HG03135 (cell line): Measurements from ENCODE around the gene PIBF1.
"Not testable (repeated sequence)": the region's sequence is repeated elsewhere in the genome, so short reads cannot be mapped to it uniquely, and the experiment has no call there.

Source experiments
- ATAC-seq: cut with Tn5 transposase; IDR thresholded peaks from one replicate; pipeline ENCODE4 v1.9.1; 2021; ENCODE audit warnings: mild to moderate bottlenecking, moderate library complexity; ENCODE audit not compliant: unreplicated experiment

Gene PIBF1

GRCh38 chr13:72781451-72782439 is at the start of gene PIBF1, which contains the start of gene DIS3:
TSS of gene PIBF1 (plus strand) at chr13:72782133. CDS start at chr13:72783470, 1,337 bp downstream.
TSS of gene DIS3 (minus strand) at chr13:72781900. CDS start at chr13:72781832, 68 bp downstream.
- ATAC-seq, result peak; percentile 97

- ATAC-seq, result no peak
Measured at GRCh38 chr13:72737033-72737432, 44.9 kb upstream of the PIBF1 start.

GRCh38 chr13:72740015-72740414 is 41.9 kb upstream of the PIBF1 start:
- no peak for ATAC-seq

- no peak for ATAC-seq
Measured at GRCh38 chr13:72745260-72745659, 36.7 kb upstream of the PIBF1 start.

- ATAC-seq, result no peak
Measured at GRCh38 chr13:72751220-72751619, 30.7 kb upstream of the PIBF1 start.

GRCh38 chr13:72754111-72754510 is 27.8 kb upstream of the PIBF1 start:
- ATAC-seq, result no peak

- no peak for ATAC-seq
Measured at GRCh38 chr13:72757792-72758535, 24.0 kb upstream of the PIBF1 start.

- ATAC-seq, result no peak
Measured at GRCh38 chr13:72760189-72760588, 21.7 kb upstream of the PIBF1 start.

- ATAC-seq, result no peak
Measured at GRCh38 chr13:72763411-72763810, 18.5 kb upstream of the PIBF1 start.

- ATAC-seq, result no peak
Measured at GRCh38 chr13:72774019-72774418, 7.9 kb upstream of the PIBF1 start.

GRCh38 chr13:72782717-72783116 is 784 bp downstream of the PIBF1 start:
- ATAC-seq, result no peak

- ATAC-seq, result not testable (repeated sequence)
Measured at GRCh38 chr13:72784679-72785078, 2.7 kb downstream of the PIBF1 start.

GRCh38 chr13:72788831-72789230 is 6.9 kb downstream of the PIBF1 start:
- ATAC-seq, result no peak

GRCh38 chr13:72792640-72793039 is 10.7 kb downstream of the PIBF1 start:
- ATAC-seq, result no peak

- ATAC-seq, result no peak
Measured at GRCh38 chr13:72798817-72799216, 16.9 kb downstream of the PIBF1 start.

GRCh38 chr13:72804301-72804700 is 22.4 kb downstream of the PIBF1 start:
- ATAC-seq, result no peak

- no peak for ATAC-seq
Measured at GRCh38 chr13:72805676-72806346, 23.9 kb downstream of the PIBF1 start.

- not testable (repeated sequence) for ATAC-seq
Measured at GRCh38 chr13:72806514-72806913, 24.6 kb downstream of the PIBF1 start.

- no peak for ATAC-seq
Measured at GRCh38 chr13:72808917-72809500, 27.1 kb downstream of the PIBF1 start.

- ATAC-seq, result no peak
Measured at GRCh38 chr13:72820156-72820897, 38.4 kb downstream of the PIBF1 start.
